LNCaP clone FGC (cell line): Measurements from ENCODE around the gene MACF1.
"Not testable (repeated sequence)": the region's sequence is repeated elsewhere in the genome, so short reads cannot be mapped to it uniquely, and the experiment has no call there.

ENCODE experiments used
- DNase-seq: peaks from one replicate; pipeline ENCODE4 v3.0.0-alpha.2; 2011; ENCODE audit warnings: low read depth
- H3K4me3 ChIP-seq: 2 replicates; pipeline ENCODE4 v1.5.1; 2011; ENCODE audit warnings: mild to moderate bottlenecking, low read depth, low read length, control low read depth
- CTCF ChIP-seq: IDR thresholded peaks from 2 replicates; pipeline ENCODE4 v1.5.1; 2012; ENCODE audit warnings: mild to moderate bottlenecking; ENCODE audit not compliant: control insufficient read depth, insufficient read depth; ENCODE audit errors: extremely low read depth

MACF1 gene

GRCh38 chr1:39508857-39509305, 304.4 kb downstream of the MACF1 start:
- TF ChIP-seq CTCF: no peak
- H3K4me3 ChIP-seq: no peak overlapping the region
- no peak for DNase-seq

- no peak overlapping the region for H3K4me3 ChIP-seq
- no peak for TF ChIP-seq CTCF
- DNase-seq: no peak
Observed at GRCh38 chr1:39509360-39510009, 305.0 kb downstream of the MACF1 start.

- not testable (repeated sequence) for DNase-seq, H3K4me3 ChIP-seq
Observed at GRCh38 chr1:39510570-39511186, 306.2 kb downstream of the MACF1 start.

- not testable (repeated sequence) for DNase-seq, H3K4me3 ChIP-seq
Observed at GRCh38 chr1:39511477-39511876, 307.0 kb downstream of the MACF1 start.

GRCh38 chr1:39512234-39512847, 307.8 kb downstream of the MACF1 start:
- not testable (repeated sequence) for DNase-seq, H3K4me3 ChIP-seq

GRCh38 chr1:39514710-39515124, 310.2 kb downstream of the MACF1 start:
- not testable (repeated sequence) for H3K4me3 ChIP-seq

GRCh38 chr1:39515131-39516086, 310.9 kb downstream of the MACF1 start:
- not testable (repeated sequence) for DNase-seq

More at GRCh38 chr1:39514710-39515124, 310.2 kb downstream of the MACF1 start:
- not testable (repeated sequence) for DNase-seq

GRCh38 chr1:39516841-39517240, 312.3 kb downstream of the MACF1 start:
- DNase-seq, H3K4me3 ChIP-seq: not testable (repeated sequence)

More at GRCh38 chr1:39515131-39516086, 310.9 kb downstream of the MACF1 start:
- not testable (repeated sequence) for H3K4me3 ChIP-seq

- DNase-seq: not testable (repeated sequence)
Observed at GRCh38 chr1:39517936-39518335, 313.4 kb downstream of the MACF1 start.

GRCh38 chr1:39519376-39519775, 314.9 kb downstream of the MACF1 start:
- DNase-seq, H3K4me3 ChIP-seq: not testable (repeated sequence)

More at GRCh38 chr1:39517936-39518335, 313.4 kb downstream of the MACF1 start:
- not testable (repeated sequence) for H3K4me3 ChIP-seq

GRCh38 chr1:39522221-39522620, 317.7 kb downstream of the MACF1 start:
- not testable (repeated sequence) for DNase-seq, H3K4me3 ChIP-seq
